Mesothelial cell of epicardium (in vitro differentiated cells): ENCODE measurements around the gene ARSG. TPM values are rescaled to one million over a fixed set of nuclear protein-coding genes. Genes with fewer than 3 reads are reported as not detected.

Source experiments
- DNase-seq, 2 experiments: peaks; one replicate each; pipeline ENCODE4 v3.0.0; 2021; ENCODE audit warnings: low spot score in 2 of 2; ENCODE audit not compliant: unreplicated experiment in 2 of 2
- H3K27ac Mint-ChIP-seq: 2 replicates; pipeline ENCODE4 v1.8.0; 2021; ENCODE audit warnings: mixed read lengths
- H3K27me3 Mint-ChIP-seq: 2 replicates; pipeline ENCODE4 v1.8.0; 2021; ENCODE audit warnings: low read depth, mixed read lengths
- H3K36me3 Mint-ChIP-seq: 2 replicates; pipeline ENCODE4 v1.8.0; 2021; ENCODE audit warnings: mixed read lengths
- H3K4me1 Mint-ChIP-seq: 2 replicates; pipeline ENCODE4 v1.8.0; 2021; ENCODE audit warnings: mixed read lengths
- H3K4me3 Mint-ChIP-seq: 2 replicates; pipeline ENCODE4 v1.8.0; 2021; ENCODE audit warnings: mild to moderate bottlenecking, moderate library complexity, mixed read lengths
- H3K9me3 Mint-ChIP-seq: 2 replicates; pipeline ENCODE4 v1.8.0; 2021; ENCODE audit warnings: mixed read lengths
- total RNA-seq: library from RNA; stranded (reverse); gene quantifications from 3 replicates; pipeline ENCODE4 v1.2.1, GENCODE V29; 2021
- TF ChIP-seq, protein P1 (sequence below): fragments of 200-600 bp; sonication (generic); IDR thresholded peaks from one replicate; pipeline ENCODE4 v1.5.0; 2021; ENCODE audit warnings: antibody characterized with exemption; ENCODE audit not compliant: unreplicated experiment

Gene ARSG
- total RNA-seq, 1 donor from 2014 or later, result 7.8 TPM

DNA sequence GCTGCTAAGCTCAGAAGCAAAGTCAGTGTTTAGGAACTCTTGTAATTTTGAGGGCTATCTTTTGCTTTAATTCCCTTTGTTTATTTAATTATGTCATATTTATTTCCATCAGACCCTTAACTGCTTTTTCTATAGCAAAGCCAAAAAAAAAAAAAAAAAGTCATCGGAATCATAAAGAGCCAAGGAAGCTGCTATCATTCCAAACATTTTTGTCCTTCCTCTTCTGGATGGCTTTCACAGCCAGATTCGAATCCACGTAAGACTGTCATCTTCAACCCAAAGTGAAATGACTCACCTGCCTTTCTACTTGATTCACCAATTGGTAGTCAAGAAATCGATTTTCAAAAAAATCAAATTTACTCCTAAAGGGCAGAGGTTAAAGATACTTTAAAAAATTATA is 127.6 kb downstream of the ARSG start:
- peaks cover 33% of the 10 kb centered on the region for H3K9me3 Mint-ChIP-seq
- TF ChIP-seq, protein P1, sequence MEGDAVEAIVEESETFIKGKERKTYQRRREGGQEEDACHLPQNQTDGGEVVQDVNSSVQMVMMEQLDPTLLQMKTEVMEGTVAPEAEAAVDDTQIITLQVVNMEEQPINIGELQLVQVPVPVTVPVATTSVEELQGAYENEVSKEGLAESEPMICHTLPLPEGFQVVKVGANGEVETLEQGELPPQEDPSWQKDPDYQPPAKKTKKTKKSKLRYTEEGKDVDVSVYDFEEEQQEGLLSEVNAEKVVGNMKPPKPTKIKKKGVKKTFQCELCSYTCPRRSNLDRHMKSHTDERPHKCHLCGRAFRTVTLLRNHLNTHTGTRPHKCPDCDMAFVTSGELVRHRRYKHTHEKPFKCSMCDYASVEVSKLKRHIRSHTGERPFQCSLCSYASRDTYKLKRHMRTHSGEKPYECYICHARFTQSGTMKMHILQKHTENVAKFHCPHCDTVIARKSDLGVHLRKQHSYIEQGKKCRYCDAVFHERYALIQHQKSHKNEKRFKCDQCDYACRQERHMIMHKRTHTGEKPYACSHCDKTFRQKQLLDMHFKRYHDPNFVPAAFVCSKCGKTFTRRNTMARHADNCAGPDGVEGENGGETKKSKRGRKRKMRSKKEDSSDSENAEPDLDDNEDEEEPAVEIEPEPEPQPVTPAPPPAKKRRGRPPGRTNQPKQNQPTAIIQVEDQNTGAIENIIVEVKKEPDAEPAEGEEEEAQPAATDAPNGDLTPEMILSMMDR, result no peak
- peaks cover 37% of the 10 kb centered on the region for H3K36me3 Mint-ChIP-seq
- no peaks in the 10 kb centered on the region for H3K27me3 Mint-ChIP-seq
- H3K4me3 Mint-ChIP-seq, result no peak overlapping the region
- H3K4me1 Mint-ChIP-seq, result no peaks in the 10 kb centered on the region
- no peak overlapping the region for H3K27ac Mint-ChIP-seq
- no peak for DNase-seq

DNA sequence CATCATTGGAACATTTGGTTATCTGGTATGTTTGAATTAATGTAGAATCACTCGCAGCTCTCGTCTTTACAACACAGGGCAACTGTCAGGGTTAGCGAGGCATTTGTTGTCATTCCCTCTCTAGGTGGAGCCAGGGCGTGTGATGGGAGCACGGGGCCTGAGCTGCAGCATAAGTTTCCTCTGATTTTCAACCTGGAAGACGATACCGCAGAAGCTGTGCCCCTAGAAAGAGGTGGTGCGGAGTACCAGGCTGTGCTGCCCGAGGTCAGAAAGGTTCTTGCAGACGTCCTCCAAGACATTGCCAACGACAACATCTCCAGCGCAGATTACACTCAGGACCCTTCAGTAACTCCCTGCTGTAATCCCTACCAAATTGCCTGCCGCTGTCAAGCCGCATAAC is 128.8 kb downstream of the ARSG start:
- peaks cover 32% of the 10 kb centered on the region for H3K36me3 Mint-ChIP-seq

DNA sequence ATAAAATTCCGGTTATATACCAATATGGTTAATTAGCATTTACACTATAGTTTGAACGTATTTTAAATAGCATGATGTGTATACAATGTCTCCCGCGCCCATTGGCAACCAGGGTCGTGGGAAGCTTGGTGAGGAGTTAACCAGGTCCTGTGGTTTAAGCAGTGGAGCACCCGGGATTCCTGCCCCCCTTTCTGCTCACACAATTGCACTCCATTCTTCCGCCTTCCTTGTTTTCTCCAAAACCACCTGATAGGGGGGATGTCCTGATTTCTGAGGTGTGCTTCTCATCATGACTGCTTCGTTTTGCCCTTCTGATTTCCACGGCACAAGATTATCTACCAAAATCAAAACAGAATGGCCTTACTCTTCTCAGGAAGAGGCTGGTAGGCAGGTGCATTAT is 130.2 kb downstream of the ARSG start:
- no peak overlapping the region for H3K4me3 Mint-ChIP-seq
- H3K4me1 Mint-ChIP-seq, result no peaks in the 10 kb centered on the region
- TF ChIP-seq, protein P1, result no peak
- no peaks in the 10 kb centered on the region for H3K27me3 Mint-ChIP-seq
- peaks cover 9% of the 10 kb centered on the region for H3K9me3 Mint-ChIP-seq
- H3K27ac Mint-ChIP-seq, result no peak overlapping the region
- H3K36me3 Mint-ChIP-seq, result peaks cover 30% of the 10 kb centered on the region
- no peak for DNase-seq

More for the DNA sequence above, 128.8 kb downstream of the ARSG start:
- Mint-ChIP-seq H3K27ac (no peak overlapping the region), H3K27me3 (no peaks in the 10 kb centered on the region), H3K9me3 (peaks cover 22% of the 10 kb centered on the region), H3K4me1 (no peaks in the 10 kb centered on the region), H3K4me3 (no peak overlapping the region)
- TF ChIP-seq, protein P1, result no peak
- DNase-seq, result no peak

DNA sequence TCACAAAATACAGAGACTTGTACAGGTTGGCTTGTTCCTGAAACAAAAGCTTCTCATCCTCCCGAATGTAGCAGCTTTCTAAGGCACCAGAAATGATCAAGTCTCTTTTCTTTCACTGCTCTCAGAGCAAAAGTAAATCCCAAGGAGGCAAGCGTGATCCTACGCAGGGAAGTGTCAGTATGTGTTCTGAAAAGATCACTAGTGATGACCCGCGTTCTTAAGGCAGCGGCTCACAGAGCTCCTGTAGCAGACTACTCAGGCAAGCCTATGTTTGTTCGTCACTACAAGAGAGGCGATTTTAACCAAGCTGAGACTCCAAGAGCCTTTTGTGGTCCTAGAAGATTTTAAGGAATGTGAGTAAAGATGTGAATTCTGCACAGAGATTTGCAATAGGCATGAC is 131.5 kb downstream of the ARSG start:
- peaks cover 4% of the 10 kb centered on the region for H3K9me3 Mint-ChIP-seq
- no peak for DNase-seq
- TF ChIP-seq, protein P1, result no peak
- no peak overlapping the region for H3K27ac Mint-ChIP-seq
- no peak overlapping the region for H3K4me3 Mint-ChIP-seq
- H3K36me3 Mint-ChIP-seq, result peaks cover 27% of the 10 kb centered on the region
- no peaks in the 10 kb centered on the region for H3K27me3 Mint-ChIP-seq
- H3K4me1 Mint-ChIP-seq, result no peaks in the 10 kb centered on the region

DNA sequence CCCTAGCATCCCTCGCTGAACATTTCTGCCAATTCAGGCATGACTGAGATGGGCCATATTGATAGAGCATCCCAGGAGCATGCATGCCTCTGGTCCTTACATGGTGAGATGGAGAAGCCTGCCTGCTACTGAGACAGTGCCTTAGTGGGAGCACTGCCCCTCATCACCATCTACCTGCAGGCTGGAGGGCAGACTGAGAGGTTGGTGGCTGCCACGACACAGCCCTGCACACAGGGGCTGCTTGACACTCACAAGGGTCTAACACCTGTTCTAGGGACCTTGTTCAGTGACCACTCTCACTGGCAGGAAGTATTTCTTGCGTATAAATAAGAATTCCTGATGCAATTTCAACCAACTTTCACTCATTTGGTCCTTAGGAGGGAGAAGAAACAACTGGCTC is 132.0 kb downstream of the ARSG start:
- peaks cover 26% of the 10 kb centered on the region for H3K36me3 Mint-ChIP-seq
- H3K27me3 Mint-ChIP-seq, result no peaks in the 10 kb centered on the region
- no peak overlapping the region for H3K27ac Mint-ChIP-seq
- H3K4me3 Mint-ChIP-seq, result no peak overlapping the region
- TF ChIP-seq, protein P1, result no peak
- no peak for DNase-seq
- no peaks in the 10 kb centered on the region for H3K4me1 Mint-ChIP-seq
- no peaks in the 10 kb centered on the region for H3K9me3 Mint-ChIP-seq

DNA sequence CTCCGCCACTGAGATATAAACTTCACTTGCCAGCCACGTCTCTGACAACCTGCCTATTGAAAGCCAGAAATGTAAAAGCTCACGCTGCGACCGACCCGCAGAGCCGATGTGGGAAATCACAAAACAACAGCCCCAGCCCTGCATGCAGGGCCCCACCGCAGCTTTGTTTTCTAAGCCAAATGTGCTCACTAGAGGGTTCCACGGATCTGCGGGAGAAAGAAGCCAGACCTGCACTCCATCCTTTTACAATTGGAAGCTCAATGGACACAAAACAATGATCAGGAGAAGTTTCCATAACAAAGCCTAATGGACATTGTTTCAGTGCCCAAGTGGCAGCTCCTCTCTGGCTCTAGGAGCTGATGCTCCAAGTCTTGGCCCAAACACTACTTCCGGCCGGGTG is 132.9 kb downstream of the ARSG start:
- H3K27ac Mint-ChIP-seq, result no peak overlapping the region
- H3K4me3 Mint-ChIP-seq, result no peak overlapping the region
- no peak for DNase-seq
- TF ChIP-seq, protein P1, result no peak
- no peaks in the 10 kb centered on the region for H3K27me3 Mint-ChIP-seq
- no peaks in the 10 kb centered on the region for H3K9me3 Mint-ChIP-seq
- H3K4me1 Mint-ChIP-seq, result no peaks in the 10 kb centered on the region
- peaks cover 29% of the 10 kb centered on the region for H3K36me3 Mint-ChIP-seq
